NCI-H2171 (cell line): ENCODE results near the gene NCAPG2.
A peak's percentile ranks its signal among the peaks of the same experiment; 100 is the strongest.

Source experiments
- DNase-seq: peaks from one replicate; lab custom pipeline; 2025; lab: John Stamatoyannopoulos, UW

The NCAPG2 gene

GRCh38 chr7:158602041-158602440, 102.6 kb downstream of the NCAPG2 start:
- DNase-seq, result no peak

GRCh38 chr7:158601090-158601489, 103.5 kb downstream of the NCAPG2 start:
- no peak for DNase-seq

- no peak for DNase-seq
Measured at GRCh38 chr7:158596745-158597144, 107.9 kb downstream of the NCAPG2 start.

- DNase-seq, result no peak
Measured at GRCh38 chr7:158596309-158596708, 108.3 kb downstream of the NCAPG2 start.

GRCh38 chr7:158595068-158595467, 109.5 kb downstream of the NCAPG2 start:
- no peak for DNase-seq

- DNase-seq, result no peak
Measured at GRCh38 chr7:158592541-158592940, 112.1 kb downstream of the NCAPG2 start.

GRCh38 chr7:158591944-158592343, 112.7 kb downstream of the NCAPG2 start:
- DNase-seq, result no peak

- no peak for DNase-seq
Measured at GRCh38 chr7:158590181-158590530, 114.4 kb downstream of the NCAPG2 start.

GRCh38 chr7:158589653-158590052, 115.0 kb downstream of the NCAPG2 start:
- no peak for DNase-seq

GRCh38 chr7:158588878-158589442, 115.6 kb downstream of the NCAPG2 start:
- DNase-seq, result no peak

- no peak for DNase-seq
Measured at GRCh38 chr7:158588085-158588877, 116.3 kb downstream of the NCAPG2 start.

GRCh38 chr7:158587162-158588084, 117.2 kb downstream of the NCAPG2 start, which contains the start of gene PTPRN2:
PTPRN2 (minus strand) TSS chr7:158587823.
- DNase-seq, result peak; percentile 80

GRCh38 chr7:158586499-158587161, 118.0 kb downstream of the NCAPG2 start:
- no peak for DNase-seq

GRCh38 chr7:158585721-158586498, 118.7 kb downstream of the NCAPG2 start:
- no peak for DNase-seq

- DNase-seq, result no peak
Measured at GRCh38 chr7:158584407-158584806, 120.2 kb downstream of the NCAPG2 start.

- DNase-seq, result no peak
Measured at GRCh38 chr7:158583810-158584209, 120.8 kb downstream of the NCAPG2 start.

GRCh38 chr7:158583143-158583542, 121.5 kb downstream of the NCAPG2 start:
- DNase-seq, result no peak

- DNase-seq, result no peak
Measured at GRCh38 chr7:158582089-158582456, 122.5 kb downstream of the NCAPG2 start.

GRCh38 chr7:158581440-158582088, 123.0 kb downstream of the NCAPG2 start:
- DNase-seq, result no peak
